SK-N-MC (cell line): ENCODE results near the gene CD96.

Experiments used
- EZH2 ChIP-seq: fragments of 200-600 bp; sonication (generic); IDR thresholded peaks from one replicate; pipeline ENCODE4 v1.6.1; 2017; ENCODE audit warnings: antibody characterized with exemption
- POLR2AphosphoS5 ChIP-seq: IDR thresholded peaks from 2 replicates; pipeline ENCODE4 v1.6.1; 2012; ENCODE audit warnings: mild to moderate bottlenecking, low read depth, low read length, borderline replicate concordance

- no peak for TF ChIP-seq POLR2AphosphoS5
- no peak for TF ChIP-seq EZH2
Observed at GRCh38 chr3:111541391-111541790, 606 bp upstream of the CD96 start.
